ENCODE data around the gene LCOR. TPM values are rescaled to one million over a fixed set of nuclear protein-coding genes. Genes with fewer than 3 reads are reported as not detected.

LCOR gene
- total and polyA plus RNA-seq, 2 of the 13 experiments (the other 11 are each of a cell fraction or from before 2014, with no cell fraction given), result 12.4 to 23.7 TPM

DNA sequence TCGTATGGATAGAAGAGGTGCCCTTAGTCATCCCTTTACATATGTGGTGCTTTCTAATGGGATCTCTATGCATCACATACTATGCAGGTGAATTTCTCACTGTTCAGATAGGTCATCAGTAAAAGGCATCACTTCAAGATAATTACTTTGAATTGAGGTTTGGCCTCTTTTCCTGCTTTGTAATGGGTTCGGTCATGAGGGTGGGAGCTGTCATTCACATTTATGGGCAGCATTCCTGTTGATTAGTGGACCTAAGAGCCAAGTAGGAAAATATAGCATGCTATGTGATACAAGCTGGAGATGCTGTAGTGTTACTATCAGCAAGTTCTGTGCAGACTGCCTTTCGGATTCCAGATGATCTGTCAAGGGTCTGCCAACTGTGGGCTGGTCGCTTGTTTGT, 156.3 kb downstream of the LCOR start (continued):
- no peak for TF ChIP-seq KLF15 (CRISPR knock-in tag; IDR thresholded peaks at IDR 0.05; ENCODE audit: borderline replicate concordance)
- no peak for TF ChIP-seq DMAP1 (CRISPR knock-in tag; IDR thresholded peaks at IDR 0.05)
- no peak for TF ChIP-seq GZF1 (CRISPR knock-in tag; IDR thresholded peaks at IDR 0.05)
- TF ChIP-seq, protein P1, sequence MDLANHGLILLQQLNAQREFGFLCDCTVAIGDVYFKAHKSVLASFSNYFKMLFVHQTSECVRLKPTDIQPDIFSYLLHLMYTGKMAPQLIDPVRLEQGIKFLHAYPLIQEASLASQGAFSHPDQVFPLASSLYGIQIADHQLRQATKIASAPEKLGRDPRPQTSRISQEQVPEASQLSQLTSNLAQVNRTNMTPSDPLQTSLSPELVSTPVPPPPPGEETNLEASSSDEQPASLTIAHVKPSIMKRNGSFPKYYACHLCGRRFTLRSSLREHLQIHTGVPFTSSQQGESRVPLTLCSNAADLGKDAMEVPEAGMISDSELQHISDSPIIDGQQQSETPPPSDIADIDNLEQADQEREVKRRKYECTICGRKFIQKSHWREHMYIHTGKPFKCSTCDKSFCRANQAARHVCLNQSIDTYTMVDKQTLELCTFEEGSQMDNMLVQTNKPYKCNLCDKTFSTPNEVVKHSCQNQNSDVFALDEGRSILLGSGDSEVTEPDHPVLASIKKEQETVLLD (CRISPR knock-in tag; IDR thresholded peaks at IDR 0.05; ENCODE audit: low read depth), result no peak
- no peak for TF ChIP-seq ZBTB42 (CRISPR knock-in tag; IDR thresholded peaks at IDR 0.05)
- TF ChIP-seq, protein P2, sequence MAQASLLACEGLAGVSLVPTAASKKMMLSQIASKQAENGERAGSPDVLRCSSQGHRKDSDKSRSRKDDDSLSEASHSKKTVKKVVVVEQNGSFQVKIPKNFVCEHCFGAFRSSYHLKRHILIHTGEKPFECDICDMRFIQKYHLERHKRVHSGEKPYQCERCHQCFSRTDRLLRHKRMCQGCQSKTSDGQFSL (CRISPR knock-in tag; IDR thresholded peaks at IDR 0.05), result no peak
- TF ChIP-seq SP2 (CRISPR knock-in tag; IDR thresholded peaks at IDR 0.05), result no peak

DNA sequence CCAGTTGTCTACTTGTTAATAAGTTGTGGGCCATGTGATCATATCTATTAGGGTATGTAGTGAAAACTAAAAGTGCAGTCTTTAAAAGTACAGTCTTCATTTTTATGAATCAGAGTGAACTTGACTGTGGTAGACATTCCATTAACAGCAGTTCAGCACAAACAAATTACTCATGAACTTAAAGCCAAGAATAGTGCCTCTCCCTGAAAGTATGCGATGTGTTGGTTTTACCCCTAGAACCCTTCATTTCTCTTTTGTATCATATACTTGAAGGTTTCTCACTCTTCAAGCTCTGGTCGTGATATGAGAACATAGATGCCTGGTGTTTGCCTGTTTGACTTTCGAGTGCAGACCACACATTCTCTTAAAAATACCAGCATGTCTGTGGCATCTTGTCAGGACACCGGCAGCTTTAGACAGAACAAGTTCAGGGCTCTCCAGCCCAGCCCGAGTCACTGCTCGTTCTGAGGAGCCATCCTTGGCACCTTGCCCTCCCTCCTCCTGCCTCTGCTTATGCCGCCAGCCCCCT, 159.3 kb downstream of the LCOR start:
- no peak for FAIRE-seq
- TF ChIP-seq RBM22 (optimal IDR thresholded peaks at IDR 0.05; ENCODE audit: low read length), result peak; percentile 15
- no peak for TF ChIP-seq ZNF432 (CRISPR knock-in tag; IDR thresholded peaks at IDR 0.05; ENCODE audit: borderline replicate concordance)
- DNase-seq (ENCODE audit: low spot score), result no peak
- Histone ChIP-seq H3K4me3 (replicated peaks in 1 of 3; ENCODE audit: insufficient read depth in 1 of 3, low read depth in 2 of 3, low read length in 3 of 3) (no peak overlapping the region), H3K4me1 (ENCODE audit: insufficient read depth, low read length) (no peaks in the 10 kb centered on the region), H3K9me3 (ENCODE audit: low read length) (no peaks in the 10 kb centered on the region), H3K79me2 (ENCODE audit: insufficient read depth, low read length) (no peaks in the 10 kb centered on the region), H2AFZ (ENCODE audit: low read length) (no peak overlapping the region), H3K9ac (ENCODE audit: insufficient read depth, low read depth, low read length) (no peak overlapping the region), H4K20me1 (ENCODE audit: insufficient read depth, low read length) (no peaks in the 10 kb centered on the region), H3K27ac (ENCODE audit: extremely low read length, insufficient read depth, low read length) (no peak overlapping the region), H3K4me2 (ENCODE audit: low read depth, low read length) (no peak overlapping the region), H3K36me3 (replicated peaks in 1 of 2; ENCODE audit: control insufficient read depth in 1 of 2, insufficient read depth in 2 of 2, low read length in 2 of 2) (no peaks in the 10 kb centered on the region), H3K27me3 (ENCODE audit: control insufficient read depth in 1 of 2, insufficient read depth in 2 of 2, low read length in 2 of 2) (no peaks in the 10 kb centered on the region)
- intact Hi-C loops (cut with micrococcal nuclease; ENCODE audit: unreplicated experiment) (no loop called here), in situ Hi-C loops (cut with HindIII; ENCODE audit: extremely low pct_ligation_motif_present, low pct_unique_long_range_greater_than_20kb) (no loop called here)
- 91% methylated on average over 7 of the region's 7 CpGs for WGBS (ENCODE audit: low lambda C conversion rate)
- ChIA-PET POLR2A (no interaction called here), CTCF (ENCODE audit: low intra/inter-chr PET ratio, low total read pairs) (no interaction called here)
- BruUV-seq (replicated peaks), result no TSS peak
- no peak for ATAC-seq
